ENCODE results near the gene TGM2. TPM values are rescaled to one million over a fixed set of nuclear protein-coding genes. Genes with fewer than 3 reads are reported as not detected.

TGM2 gene
- total and polyA plus RNA-seq, 9 of the 15 experiments (the other 6 are each of a cell fraction or from before 2014, with no cell fraction given): 5.5 to 78.5 (median 37.6) TPM

DNA sequence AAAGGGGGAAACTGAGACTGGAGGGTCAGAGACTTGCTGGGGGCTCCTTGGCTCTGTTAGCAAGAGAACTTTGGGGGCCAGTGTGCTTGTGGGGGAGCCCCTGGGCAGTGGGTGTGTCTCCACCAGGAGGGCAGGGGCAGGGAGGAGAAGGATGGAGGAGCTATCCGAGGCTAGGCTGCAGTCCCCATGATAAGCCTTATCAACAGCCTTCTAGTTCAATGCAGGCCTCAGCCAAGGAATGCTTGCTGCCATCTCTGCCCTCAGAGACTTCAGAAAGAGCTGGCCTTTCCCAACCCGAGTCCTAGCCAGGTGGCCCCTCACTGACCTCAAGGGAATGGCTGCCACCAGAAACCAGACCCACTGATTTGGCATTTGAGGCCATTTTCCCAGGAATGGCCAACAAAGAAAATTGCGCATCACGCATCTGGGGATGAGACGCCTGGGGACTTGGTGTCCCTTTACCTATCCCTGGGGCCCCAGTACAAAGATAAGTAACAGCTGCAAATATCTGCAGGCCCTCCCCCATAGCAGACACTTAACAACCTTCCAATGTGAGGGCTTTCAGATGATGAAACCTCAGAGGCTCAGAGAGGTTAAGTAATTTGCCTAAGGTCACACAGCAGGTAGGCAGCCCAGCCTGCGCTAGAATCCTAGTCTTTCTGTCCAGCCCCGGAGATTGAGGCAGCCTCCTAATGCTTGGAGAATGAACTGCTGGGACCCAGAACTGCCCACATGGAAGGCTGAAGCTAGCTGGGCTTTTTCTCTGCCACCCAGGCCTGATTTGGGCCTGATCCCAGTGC lies 4.9 kb downstream of the TGM2 start (continued):
- TF ChIP-seq, protein P1, sequence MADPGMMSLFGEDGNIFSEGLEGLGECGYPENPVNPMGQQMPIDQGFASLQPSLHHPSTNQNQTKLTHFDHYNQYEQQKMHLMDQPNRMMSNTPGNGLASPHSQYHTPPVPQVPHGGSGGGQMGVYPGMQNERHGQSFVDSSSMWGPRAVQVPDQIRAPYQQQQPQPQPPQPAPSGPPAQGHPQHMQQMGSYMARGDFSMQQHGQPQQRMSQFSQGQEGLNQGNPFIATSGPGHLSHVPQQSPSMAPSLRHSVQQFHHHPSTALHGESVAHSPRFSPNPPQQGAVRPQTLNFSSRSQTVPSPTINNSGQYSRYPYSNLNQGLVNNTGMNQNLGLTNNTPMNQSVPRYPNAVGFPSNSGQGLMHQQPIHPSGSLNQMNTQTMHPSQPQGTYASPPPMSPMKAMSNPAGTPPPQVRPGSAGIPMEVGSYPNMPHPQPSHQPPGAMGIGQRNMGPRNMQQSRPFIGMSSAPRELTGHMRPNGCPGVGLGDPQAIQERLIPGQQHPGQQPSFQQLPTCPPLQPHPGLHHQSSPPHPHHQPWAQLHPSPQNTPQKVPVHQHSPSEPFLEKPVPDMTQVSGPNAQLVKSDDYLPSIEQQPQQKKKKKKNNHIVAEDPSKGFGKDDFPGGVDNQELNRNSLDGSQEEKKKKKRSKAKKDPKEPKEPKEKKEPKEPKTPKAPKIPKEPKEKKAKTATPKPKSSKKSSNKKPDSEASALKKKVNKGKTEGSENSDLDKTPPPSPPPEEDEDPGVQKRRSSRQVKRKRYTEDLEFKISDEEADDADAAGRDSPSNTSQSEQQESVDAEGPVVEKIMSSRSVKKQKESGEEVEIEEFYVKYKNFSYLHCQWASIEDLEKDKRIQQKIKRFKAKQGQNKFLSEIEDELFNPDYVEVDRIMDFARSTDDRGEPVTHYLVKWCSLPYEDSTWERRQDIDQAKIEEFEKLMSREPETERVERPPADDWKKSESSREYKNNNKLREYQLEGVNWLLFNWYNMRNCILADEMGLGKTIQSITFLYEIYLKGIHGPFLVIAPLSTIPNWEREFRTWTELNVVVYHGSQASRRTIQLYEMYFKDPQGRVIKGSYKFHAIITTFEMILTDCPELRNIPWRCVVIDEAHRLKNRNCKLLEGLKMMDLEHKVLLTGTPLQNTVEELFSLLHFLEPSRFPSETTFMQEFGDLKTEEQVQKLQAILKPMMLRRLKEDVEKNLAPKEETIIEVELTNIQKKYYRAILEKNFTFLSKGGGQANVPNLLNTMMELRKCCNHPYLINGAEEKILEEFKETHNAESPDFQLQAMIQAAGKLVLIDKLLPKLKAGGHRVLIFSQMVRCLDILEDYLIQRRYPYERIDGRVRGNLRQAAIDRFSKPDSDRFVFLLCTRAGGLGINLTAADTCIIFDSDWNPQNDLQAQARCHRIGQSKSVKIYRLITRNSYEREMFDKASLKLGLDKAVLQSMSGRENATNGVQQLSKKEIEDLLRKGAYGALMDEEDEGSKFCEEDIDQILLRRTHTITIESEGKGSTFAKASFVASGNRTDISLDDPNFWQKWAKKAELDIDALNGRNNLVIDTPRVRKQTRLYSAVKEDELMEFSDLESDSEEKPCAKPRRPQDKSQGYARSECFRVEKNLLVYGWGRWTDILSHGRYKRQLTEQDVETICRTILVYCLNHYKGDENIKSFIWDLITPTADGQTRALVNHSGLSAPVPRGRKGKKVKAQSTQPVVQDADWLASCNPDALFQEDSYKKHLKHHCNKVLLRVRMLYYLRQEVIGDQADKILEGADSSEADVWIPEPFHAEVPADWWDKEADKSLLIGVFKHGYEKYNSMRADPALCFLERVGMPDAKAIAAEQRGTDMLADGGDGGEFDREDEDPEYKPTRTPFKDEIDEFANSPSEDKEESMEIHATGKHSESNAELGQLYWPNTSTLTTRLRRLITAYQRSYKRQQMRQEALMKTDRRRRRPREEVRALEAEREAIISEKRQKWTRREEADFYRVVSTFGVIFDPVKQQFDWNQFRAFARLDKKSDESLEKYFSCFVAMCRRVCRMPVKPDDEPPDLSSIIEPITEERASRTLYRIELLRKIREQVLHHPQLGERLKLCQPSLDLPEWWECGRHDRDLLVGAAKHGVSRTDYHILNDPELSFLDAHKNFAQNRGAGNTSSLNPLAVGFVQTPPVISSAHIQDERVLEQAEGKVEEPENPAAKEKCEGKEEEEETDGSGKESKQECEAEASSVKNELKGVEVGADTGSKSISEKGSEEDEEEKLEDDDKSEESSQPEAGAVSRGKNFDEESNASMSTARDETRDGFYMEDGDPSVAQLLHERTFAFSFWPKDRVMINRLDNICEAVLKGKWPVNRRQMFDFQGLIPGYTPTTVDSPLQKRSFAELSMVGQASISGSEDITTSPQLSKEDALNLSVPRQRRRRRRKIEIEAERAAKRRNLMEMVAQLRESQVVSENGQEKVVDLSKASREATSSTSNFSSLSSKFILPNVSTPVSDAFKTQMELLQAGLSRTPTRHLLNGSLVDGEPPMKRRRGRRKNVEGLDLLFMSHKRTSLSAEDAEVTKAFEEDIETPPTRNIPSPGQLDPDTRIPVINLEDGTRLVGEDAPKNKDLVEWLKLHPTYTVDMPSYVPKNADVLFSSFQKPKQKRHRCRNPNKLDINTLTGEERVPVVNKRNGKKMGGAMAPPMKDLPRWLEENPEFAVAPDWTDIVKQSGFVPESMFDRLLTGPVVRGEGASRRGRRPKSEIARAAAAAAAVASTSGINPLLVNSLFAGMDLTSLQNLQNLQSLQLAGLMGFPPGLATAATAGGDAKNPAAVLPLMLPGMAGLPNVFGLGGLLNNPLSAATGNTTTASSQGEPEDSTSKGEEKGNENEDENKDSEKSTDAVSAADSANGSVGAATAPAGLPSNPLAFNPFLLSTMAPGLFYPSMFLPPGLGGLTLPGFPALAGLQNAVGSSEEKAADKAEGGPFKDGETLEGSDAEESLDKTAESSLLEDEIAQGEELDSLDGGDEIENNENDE (IDR thresholded peaks at IDR 0.05; ENCODE audit: low read depth, low read length): no peak
- TF ChIP-seq ZNF133 (CRISPR knock-in tag; IDR thresholded peaks at IDR 0.05): no peak
- TF ChIP-seq NCOA2 (IDR thresholded peaks at IDR 0.05; ENCODE audit: partially characterized antibody in 2 of 2): no peak
- no peak for TF ChIP-seq NR2C2 (CRISPR knock-in tag; IDR thresholded peaks at IDR 0.05)
- TF ChIP-seq NR2C2 (tag; IDR thresholded peaks at IDR 0.05): no peak
- TF ChIP-seq, protein P2, sequence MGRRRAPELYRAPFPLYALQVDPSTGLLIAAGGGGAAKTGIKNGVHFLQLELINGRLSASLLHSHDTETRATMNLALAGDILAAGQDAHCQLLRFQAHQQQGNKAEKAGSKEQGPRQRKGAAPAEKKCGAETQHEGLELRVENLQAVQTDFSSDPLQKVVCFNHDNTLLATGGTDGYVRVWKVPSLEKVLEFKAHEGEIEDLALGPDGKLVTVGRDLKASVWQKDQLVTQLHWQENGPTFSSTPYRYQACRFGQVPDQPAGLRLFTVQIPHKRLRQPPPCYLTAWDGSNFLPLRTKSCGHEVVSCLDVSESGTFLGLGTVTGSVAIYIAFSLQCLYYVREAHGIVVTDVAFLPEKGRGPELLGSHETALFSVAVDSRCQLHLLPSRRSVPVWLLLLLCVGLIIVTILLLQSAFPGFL (CRISPR knock-in tag; IDR thresholded peaks at IDR 0.05): peak; percentile 70; the same call in 1 of the 2 replicates
- TF ChIP-seq, protein P3, sequence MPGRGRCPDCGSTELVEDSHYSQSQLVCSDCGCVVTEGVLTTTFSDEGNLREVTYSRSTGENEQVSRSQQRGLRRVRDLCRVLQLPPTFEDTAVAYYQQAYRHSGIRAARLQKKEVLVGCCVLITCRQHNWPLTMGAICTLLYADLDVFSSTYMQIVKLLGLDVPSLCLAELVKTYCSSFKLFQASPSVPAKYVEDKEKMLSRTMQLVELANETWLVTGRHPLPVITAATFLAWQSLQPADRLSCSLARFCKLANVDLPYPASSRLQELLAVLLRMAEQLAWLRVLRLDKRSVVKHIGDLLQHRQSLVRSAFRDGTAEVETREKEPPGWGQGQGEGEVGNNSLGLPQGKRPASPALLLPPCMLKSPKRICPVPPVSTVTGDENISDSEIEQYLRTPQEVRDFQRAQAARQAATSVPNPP (IDR thresholded peaks at IDR 0.05; ENCODE audit: borderline replicate concordance, insufficient read depth, insufficient read length): no peak
- TF ChIP-seq KAT2B (IDR thresholded peaks at IDR 0.05; ENCODE audit: low read depth, low read length): no peak
- TF ChIP-seq, protein P4, sequence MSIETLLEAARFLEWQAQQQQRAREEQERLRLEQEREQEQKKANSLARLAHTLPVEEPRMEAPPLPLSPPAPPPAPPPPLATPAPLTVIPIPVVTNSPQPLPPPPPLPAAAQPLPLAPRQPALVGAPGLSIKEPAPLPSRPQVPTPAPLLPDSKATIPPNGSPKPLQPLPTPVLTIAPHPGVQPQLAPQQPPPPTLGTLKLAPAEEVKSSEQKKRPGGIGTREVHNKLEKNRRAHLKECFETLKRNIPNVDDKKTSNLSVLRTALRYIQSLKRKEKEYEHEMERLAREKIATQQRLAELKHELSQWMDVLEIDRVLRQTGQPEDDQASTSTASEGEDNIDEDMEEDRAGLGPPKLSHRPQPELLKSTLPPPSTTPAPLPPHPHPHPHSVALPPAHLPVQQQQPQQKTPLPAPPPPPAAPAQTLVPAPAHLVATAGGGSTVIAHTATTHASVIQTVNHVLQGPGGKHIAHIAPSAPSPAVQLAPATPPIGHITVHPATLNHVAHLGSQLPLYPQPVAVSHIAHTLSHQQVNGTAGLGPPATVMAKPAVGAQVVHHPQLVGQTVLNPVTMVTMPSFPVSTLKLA (conservative IDR thresholded peaks at IDR 0.05): peak in 1 of 2 experiments; percentile 54; a peak in 2 of 4 replicates
- no peak for TF ChIP-seq ZNF77 (CRISPR knock-in tag; IDR thresholded peaks at IDR 0.05)
- no peak for TF ChIP-seq ZNF589 (CRISPR knock-in tag; IDR thresholded peaks at IDR 0.05; ENCODE audit: low read depth)
